HCT116 (cell line): ENCODE data around the gene CCDC88C. TPM values are rescaled to one million over a fixed set of nuclear protein-coding genes. Genes with fewer than 3 reads are reported as not detected.

Source experiments
- ATAC-seq: fragments of 200-7000 bp; cut with Tn5 transposase; 2 replicates; pipeline ENCODE4 v1.9.1; 2020; ENCODE audit warnings: mild to moderate bottlenecking, moderate library complexity
- BruUV-seq: library from RNA; stranded (reverse); fragments of 400-500 nt; replicated peaks from 2 replicates; lab custom pipeline; 2021; lab: Mats Ljungman, UMichigan
- CTCF ChIA-PET: fragments of 300-600 bp; sonication (Branson Sonifier 250); formaldehyde crosslinking; loops from one replicate; lab custom pipeline; 2021; ENCODE audit warnings: antibody characterized with exemption; lab: Charles Lee
- POLR2A ChIA-PET: fragments of 300-600, 350-600 bp; sonication (Branson Sonifier 250); formaldehyde crosslinking; loops from one replicate; lab custom pipeline; 2021; ENCODE audit warnings: antibody characterized with exemption; lab: Charles Lee
- RAD21 ChIA-PET, 2 experiments: fragments of 300-600 bp; sonication (Branson Sonifier 250); formaldehyde crosslinking; loops; one replicate each; lab custom pipeline; 2023; ENCODE audit warnings: low total read pairs in 2 of 2; ENCODE audit not compliant: uncharacterized antibody in 2 of 2, unreplicated experiment in 2 of 2, low non-redundant PET in 1 of 2; lab: Charles Lee
- DNase-seq: peaks from one replicate; pipeline ENCODE4 v3.0.0-alpha.2; 2010; ENCODE audit warnings: low read depth, low spot score
- H2AFZ ChIP-seq: fragments of 200-600 bp; shearing (Covaris generic), sonication (generic); 2 replicates; pipeline ENCODE4 v1.6.1; 2017; ENCODE audit warnings: low read depth, mixed run types, mixed read lengths, antibody characterized with exemption, low read length; ENCODE audit not compliant: poor library complexity, severe bottlenecking
- H3K27ac ChIP-seq: 2 replicates; pipeline ENCODE4 v1.5.1; 2012; ENCODE audit warnings: low read depth, low read length
- H3K27me3 ChIP-seq: fragments of 200-600 bp; sonication (generic); 2 replicates; pipeline ENCODE4 v1.6.1; 2016; ENCODE audit warnings: mixed run types, low read length, mixed read lengths; ENCODE audit not compliant: insufficient read depth
- H3K36me3 ChIP-seq, 2 experiments: fragments of 200-500 bp in 1 of 2; fragments of 200-600 bp in 1 of 2; sonication (Bioruptor generic) in 1 of 2; sonication (generic) in 1 of 2; 2 replicates each; pipeline versions ENCODE4 v1.5.1 to v1.6.1; 2014 to 2016; ENCODE audit warnings: low read length in 2 of 2, inconsistent platforms in 1 of 2, mixed read lengths in 1 of 2, mixed run types in 1 of 2; ENCODE audit not compliant: insufficient read depth in 2 of 2, control insufficient read depth in 1 of 2
- H3K4me1 ChIP-seq, 2 experiments: fragments of 200-600 bp in 1 of 2; sonication (generic) in 1 of 2; 2 replicates each; pipeline versions ENCODE4 v1.5.1 to v1.6.1; 2012 to 2017; ENCODE audit warnings: low read length in 2 of 2, inconsistent platforms in 1 of 2, mild to moderate bottlenecking in 1 of 2, mixed read lengths in 1 of 2, mixed run types in 1 of 2, moderate library complexity in 1 of 2; ENCODE audit not compliant: insufficient read depth in 2 of 2, control insufficient read depth in 1 of 2
- H3K4me2 ChIP-seq: fragments of 200-600 bp; sonication (generic); 2 replicates; pipeline ENCODE4 v1.6.1; 2017; ENCODE audit warnings: mixed run types, low read length, mixed read lengths
- H3K4me3 ChIP-seq, 2 experiments: fragments of 200-600 bp in 1 of 2; sonication (generic) in 1 of 2; replicated peaks in 1 of 2; 2 replicates each; pipeline ENCODE4 v1.5.1; 2011 to 2016; ENCODE audit warnings: low read length in 2 of 2, control low read depth in 1 of 2, low read depth in 1 of 2, mild to moderate bottlenecking in 1 of 2, mixed read lengths in 1 of 2, mixed run types in 1 of 2
- H3K79me2 ChIP-seq: fragments of 200-600 bp; sonication (generic); 2 replicates; pipeline ENCODE4 v1.6.1; 2017; ENCODE audit warnings: mild to moderate bottlenecking, mixed run types, low read length, moderate library complexity, mixed read lengths; ENCODE audit not compliant: insufficient read depth
- H3K9ac ChIP-seq: fragments of 200-600 bp; sonication (generic); 2 replicates; pipeline ENCODE4 v1.6.1; 2016; ENCODE audit warnings: low read length, mixed read lengths
- H3K9me2 ChIP-seq: fragments of 200-600 bp; sonication (generic), shearing (Covaris generic); 2 replicates; pipeline ENCODE4 v1.6.1; 2017; ENCODE audit warnings: mixed run types, mild to moderate bottlenecking, moderate library complexity; ENCODE audit not compliant: insufficient read depth
- H3K9me3 ChIP-seq, 2 experiments: fragments of 200-500 bp in 1 of 2; fragments of 200-600 bp in 1 of 2; sonication (Bioruptor generic) in 1 of 2; sonication (generic) in 1 of 2; 2 replicates each; pipeline ENCODE4 v1.6.1; 2014 to 2017; ENCODE audit warnings: low read length in 2 of 2, mixed read lengths in 2 of 2, inconsistent platforms in 1 of 2, low read depth in 1 of 2, mild to moderate bottlenecking in 1 of 2, mixed run types in 1 of 2, moderate library complexity in 1 of 2; ENCODE audit not compliant: control insufficient read depth in 1 of 2, insufficient read depth in 1 of 2
- H4K20me1 ChIP-seq: fragments of 200-600 bp; sonication (generic), shearing (Covaris generic); 2 replicates; pipeline ENCODE4 v1.6.1; 2017; ENCODE audit warnings: mixed run types, mild to moderate bottlenecking, moderate library complexity; ENCODE audit not compliant: insufficient read depth
- ATF3 ChIP-seq: IDR thresholded peaks from 2 replicates; pipeline ENCODE4 v1.6.1; 2012
- CEBPB ChIP-seq: IDR thresholded peaks from 2 replicates; pipeline ENCODE4 v1.6.1; 2012; ENCODE audit warnings: low read depth
- EZH2 ChIP-seq: fragments of 200-600 bp; sonication (generic); IDR thresholded peaks from 2 replicates; pipeline ENCODE4 v1.6.1; 2017; ENCODE audit warnings: antibody characterized with exemption, mixed run types
- FOSL1 ChIP-seq: IDR thresholded peaks from 2 replicates; pipeline ENCODE4 v1.6.1; 2012; ENCODE audit warnings: low read depth
- JUND ChIP-seq: IDR thresholded peaks from 2 replicates; pipeline ENCODE4 v1.6.1; 2012
- POLR2A ChIP-seq: IDR thresholded peaks from 2 replicates; pipeline ENCODE4 v1.7.0; 2011; ENCODE audit warnings: borderline replicate concordance; ENCODE audit not compliant: insufficient read depth, insufficient read length; ENCODE audit errors: extremely low read depth
- POLR2AphosphoS5 ChIP-seq: IDR thresholded peaks from 2 replicates; pipeline ENCODE4 v1.6.1; 2011; ENCODE audit warnings: mild to moderate bottlenecking, low read depth, low read length, moderate library complexity
- RAD21 ChIP-seq: IDR thresholded peaks from 2 replicates; pipeline ENCODE4 v1.6.1; 2012; ENCODE audit warnings: low read depth, mild to moderate bottlenecking
- SP1 ChIP-seq: IDR thresholded peaks from 2 replicates; pipeline ENCODE4 v1.6.1; 2012; ENCODE audit warnings: low read depth
- SRF ChIP-seq: IDR thresholded peaks from 2 replicates; pipeline ENCODE4 v1.6.1; 2012; ENCODE audit warnings: low read depth
- TCF7L2 ChIP-seq: IDR thresholded peaks from 2 replicates; pipeline ENCODE4 v1.7.0; 2011; ENCODE audit warnings: borderline replicate concordance, inconsistent platforms; ENCODE audit not compliant: insufficient read depth, insufficient read length; ENCODE audit errors: extremely low read depth
- intact Hi-C: fragments of 100-400 bp; cut with micrococcal nuclease; formaldehyde crosslinking; loops from 2 replicates; pipeline ENCODE4 v1.10.0; 2022
- total RNA-seq: library from RNA; stranded (reverse); gene quantifications from one replicate; pipeline ENCODE4 v1.2.1, GENCODE V29; 2021; ENCODE audit not compliant: unreplicated experiment
- TF ChIP-seq, protein P1 (sequence below), 3 experiments: fragments of 200-600 bp in 1 of 3; sonication (generic) in 1 of 3; IDR thresholded peaks in 2 of 3; conservative IDR thresholded peaks in 1 of 3; 2 replicates each; pipeline ENCODE4 v1.5.1; 2012 to 2017; ENCODE audit warnings: low read depth in 2 of 3, low read length in 2 of 3, antibody characterized with exemption in 1 of 3, borderline replicate concordance in 1 of 3, control low read depth in 1 of 3, mild to moderate bottlenecking in 1 of 3, mixed read lengths in 1 of 3, mixed run types in 1 of 3, moderate library complexity in 1 of 3; ENCODE audit not compliant: insufficient read depth in 1 of 3

The CCDC88C gene
- total RNA-seq, 1 experiment from 2014 or later: 20.8 TPM

- H3K9me3 ChIP-seq: no peaks in the 10 kb centered on the region
- no peaks in the 10 kb centered on the region for H3K27me3 ChIP-seq
- H3K79me2 ChIP-seq: no peaks in the 10 kb centered on the region
- no peak for DNase-seq
- H3K27ac ChIP-seq: no peak overlapping the region
- TF ChIP-seq POLR2A (no peak), CEBPB (no peak), FOSL1 (no peak), JUND (no peak), TCF7L2 (no peak), ATF3 (no peak), EZH2 (no peak), RAD21 (no peak), POLR2AphosphoS5 (no peak), SRF (no peak), SP1 (no peak)
- TF ChIP-seq, protein P1, sequence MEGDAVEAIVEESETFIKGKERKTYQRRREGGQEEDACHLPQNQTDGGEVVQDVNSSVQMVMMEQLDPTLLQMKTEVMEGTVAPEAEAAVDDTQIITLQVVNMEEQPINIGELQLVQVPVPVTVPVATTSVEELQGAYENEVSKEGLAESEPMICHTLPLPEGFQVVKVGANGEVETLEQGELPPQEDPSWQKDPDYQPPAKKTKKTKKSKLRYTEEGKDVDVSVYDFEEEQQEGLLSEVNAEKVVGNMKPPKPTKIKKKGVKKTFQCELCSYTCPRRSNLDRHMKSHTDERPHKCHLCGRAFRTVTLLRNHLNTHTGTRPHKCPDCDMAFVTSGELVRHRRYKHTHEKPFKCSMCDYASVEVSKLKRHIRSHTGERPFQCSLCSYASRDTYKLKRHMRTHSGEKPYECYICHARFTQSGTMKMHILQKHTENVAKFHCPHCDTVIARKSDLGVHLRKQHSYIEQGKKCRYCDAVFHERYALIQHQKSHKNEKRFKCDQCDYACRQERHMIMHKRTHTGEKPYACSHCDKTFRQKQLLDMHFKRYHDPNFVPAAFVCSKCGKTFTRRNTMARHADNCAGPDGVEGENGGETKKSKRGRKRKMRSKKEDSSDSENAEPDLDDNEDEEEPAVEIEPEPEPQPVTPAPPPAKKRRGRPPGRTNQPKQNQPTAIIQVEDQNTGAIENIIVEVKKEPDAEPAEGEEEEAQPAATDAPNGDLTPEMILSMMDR (IDR thresholded peaks at IDR 0.05 in 2 of 3, conservative IDR thresholded peaks at IDR 0.05 in 1 of 3; ENCODE audit: borderline replicate concordance in 1 of 3, insufficient read depth in 1 of 3, low read depth in 2 of 3, low read length in 2 of 3): no peak
- TF ChIP-seq, all 23 proteins: peak for 0
- no peaks in the 10 kb centered on the region for H3K4me1 ChIP-seq
- H2AFZ ChIP-seq: no peak overlapping the region
- ChIA-PET POLR2A (no interaction called here), CTCF (no interaction called here), RAD21 (no interaction called here)
- intact Hi-C loops: no loop called here
- BruUV-seq: no TSS peak
- no peak overlapping the region for H3K9ac ChIP-seq
- H3K9me2 ChIP-seq: no peaks in the 10 kb centered on the region
- no peak for ATAC-seq
- H3K4me2 ChIP-seq: no peak overlapping the region
- no peaks in the 10 kb centered on the region for H4K20me1 ChIP-seq
- H3K36me3 ChIP-seq: no peaks in the 10 kb centered on the region; a peak in 1 of 4 replicates
- no peak overlapping the region for H3K4me3 ChIP-seq
These were observed 82.2 kb downstream of the CCDC88C start for GRCh38 chr14:91335191-91336092.
